Measurements from ENCODE around the gene LIPA. TPM values are rescaled to one million over a fixed set of nuclear protein-coding genes. Genes with fewer than 3 reads are reported as not detected.
A peak's percentile ranks its signal among the peaks of the same experiment; 100 is the strongest.

Gene LIPA
- total and polyA plus RNA-seq, 2 experiments from 2014 or later: 113 to 134 TPM

- in situ Hi-C loops (cut with MboI): no loop called here
- Histone ChIP-seq H3F3A (ENCODE audit: insufficient read depth) (peaks cover 34% of the 10 kb centered on the region), H3K27ac (peak overlapping the region; percentile 75), H3K9me2 (ENCODE audit: insufficient read depth) (no peaks in the 10 kb centered on the region), H3K27me3 (replicated peaks; ENCODE audit: insufficient read depth) (no peaks in the 10 kb centered on the region), H3K79me2 (ENCODE audit: insufficient read depth) (no peaks in the 10 kb centered on the region), H3K4me1 (ENCODE audit: insufficient read depth) (peaks cover 37% of the 10 kb centered on the region), H4K20me1 (ENCODE audit: insufficient read depth) (no peaks in the 10 kb centered on the region), H3K4me2 (ENCODE audit: unreplicated experiment) (peak overlapping the region; percentile 33), H2AFZ (no peak overlapping the region), H3K9me3 (ENCODE audit: low read depth) (no peaks in the 10 kb centered on the region), H3K9ac (no peak overlapping the region), H3K4me3 (no peak overlapping the region), H3K36me3 (ENCODE audit: low read depth) (no peaks in the 10 kb centered on the region)
- 6 to 10% methylated on average over 5 of the region's 5 CpGs for WGBS, 2 experiments (ENCODE audit: low coverage in 1 of 2, low lambda C conversion rate in 2 of 2, missing lambda C conversion rate in 2 of 2)
- peak; percentile 64 for DNase-seq
- TF ChIP-seq EZH2 (IDR thresholded peaks at IDR 0.05; ENCODE audit: insufficient read depth, poor library complexity, severe bottlenecking) (no peak), EZH2phosphoT487 (IDR thresholded peaks at IDR 0.05; ENCODE audit: insufficient read depth, low read depth) (no peak)
Observed at GRCh38 chr10:89262086-89263051, 10.8 kb upstream of the LIPA start.

- Histone ChIP-seq H3K4me1 (ENCODE audit: insufficient read depth) (peaks cover 35% of the 10 kb centered on the region), H2AFZ (0 out of 2 replicates have a peak overlapping the region, but pooled peaks have one; percentile 6), H3K27me3 (replicated peaks; ENCODE audit: insufficient read depth) (no peaks in the 10 kb centered on the region), H3K27ac (no peak overlapping the region), H3F3A (ENCODE audit: insufficient read depth) (peaks cover 34% of the 10 kb centered on the region), H4K20me1 (ENCODE audit: insufficient read depth) (no peaks in the 10 kb centered on the region), H3K36me3 (ENCODE audit: low read depth) (no peaks in the 10 kb centered on the region), H3K79me2 (ENCODE audit: insufficient read depth) (no peaks in the 10 kb centered on the region), H3K9ac (no peak overlapping the region), H3K9me2 (ENCODE audit: insufficient read depth) (no peaks in the 10 kb centered on the region), H3K4me2 (ENCODE audit: unreplicated experiment) (no peak overlapping the region), H3K4me3 (no peak overlapping the region), H3K9me3 (ENCODE audit: low read depth) (no peaks in the 10 kb centered on the region)
- no peak for TF ChIP-seq EZH2 (IDR thresholded peaks at IDR 0.05; ENCODE audit: insufficient read depth, poor library complexity, severe bottlenecking)
- no peak for TF ChIP-seq EZH2phosphoT487 (IDR thresholded peaks at IDR 0.05; ENCODE audit: insufficient read depth, low read depth)
- in situ Hi-C loops (cut with MboI): loop anchor here (5.0 to 10.0 kb wide), 2 partner anchors 113 to 296 kb away; no protein-coding TSS in a partner anchor
- WGBS, 2 experiments (ENCODE audit: low coverage in 1 of 2, low lambda C conversion rate in 2 of 2, missing lambda C conversion rate in 2 of 2): 42 to 50% methylated on average over 1 of the region's 1 CpG
- DNase-seq: no peak
Observed at GRCh38 chr10:89258881-89259280, 7.3 kb upstream of the LIPA start.

GRCh38 chr10:89257581-89257980 lies 6.0 kb upstream of the LIPA start:
- no peak for DNase-seq
- H3K4me1 ChIP-seq (ENCODE audit: insufficient read depth): peaks cover 22% of the 10 kb centered on the region
- TF ChIP-seq EZH2 (IDR thresholded peaks at IDR 0.05; ENCODE audit: insufficient read depth, poor library complexity, severe bottlenecking) (no peak), EZH2phosphoT487 (IDR thresholded peaks at IDR 0.05; ENCODE audit: insufficient read depth, low read depth) (no peak)
- in situ Hi-C loops (cut with MboI): loop anchor here (5.0 to 10.0 kb wide), 2 partner anchors 115 to 297 kb away; no protein-coding TSS in a partner anchor
- H3K27me3 ChIP-seq (replicated peaks; ENCODE audit: insufficient read depth): no peaks in the 10 kb centered on the region
- no peak overlapping the region for H3K27ac ChIP-seq
- H4K20me1 ChIP-seq (ENCODE audit: insufficient read depth): no peaks in the 10 kb centered on the region
- no peaks in the 10 kb centered on the region for H3K36me3 ChIP-seq (ENCODE audit: low read depth)
- H2AFZ ChIP-seq: no peak overlapping the region
- no peaks in the 10 kb centered on the region for H3K9me3 ChIP-seq (ENCODE audit: low read depth)
- H3K4me3 ChIP-seq: no peak overlapping the region
- H3K9ac ChIP-seq: no peak overlapping the region
- WGBS, 2 experiments (ENCODE audit: low coverage in 1 of 2, low lambda C conversion rate in 2 of 2, missing lambda C conversion rate in 2 of 2): 43 to 49% methylated on average over 2 of the region's 2 CpGs
- H3F3A ChIP-seq (ENCODE audit: insufficient read depth): peaks cover 21% of the 10 kb centered on the region
- H3K79me2 ChIP-seq (ENCODE audit: insufficient read depth): no peaks in the 10 kb centered on the region
- H3K9me2 ChIP-seq (ENCODE audit: insufficient read depth): no peaks in the 10 kb centered on the region
- no peak overlapping the region for H3K4me2 ChIP-seq (ENCODE audit: unreplicated experiment)

- no peaks in the 10 kb centered on the region for H3K9me3 ChIP-seq (ENCODE audit: low read depth)
- H3K27ac ChIP-seq: no peak overlapping the region
- H3K4me1 ChIP-seq (ENCODE audit: insufficient read depth): peaks cover 16% of the 10 kb centered on the region
- 28 to 53% methylated on average over 1 of the region's 1 CpG for WGBS, 2 experiments (ENCODE audit: low coverage in 1 of 2, low lambda C conversion rate in 2 of 2, missing lambda C conversion rate in 2 of 2)
- H3K27me3 ChIP-seq (replicated peaks; ENCODE audit: insufficient read depth): no peaks in the 10 kb centered on the region
- H3K9me2 ChIP-seq (ENCODE audit: insufficient read depth): no peaks in the 10 kb centered on the region
- H3K4me3 ChIP-seq: no peak overlapping the region
- H2AFZ ChIP-seq: no peak overlapping the region
- H4K20me1 ChIP-seq (ENCODE audit: insufficient read depth): no peaks in the 10 kb centered on the region
- TF ChIP-seq EZH2phosphoT487 (IDR thresholded peaks at IDR 0.05; ENCODE audit: insufficient read depth, low read depth): no peak
- TF ChIP-seq EZH2 (IDR thresholded peaks at IDR 0.05; ENCODE audit: insufficient read depth, poor library complexity, severe bottlenecking): no peak
- H3K4me2 ChIP-seq (ENCODE audit: unreplicated experiment): no peak overlapping the region
- in situ Hi-C loops (cut with MboI): loop anchor here (5.0 to 10.0 kb wide), 2 partner anchors 115 to 298 kb away; no protein-coding TSS in a partner anchor
- H3K79me2 ChIP-seq (ENCODE audit: insufficient read depth): no peaks in the 10 kb centered on the region
- DNase-seq: no peak
- no peaks in the 10 kb centered on the region for H3K36me3 ChIP-seq (ENCODE audit: low read depth)
- H3F3A ChIP-seq (ENCODE audit: insufficient read depth): peaks cover 15% of the 10 kb centered on the region
- H3K9ac ChIP-seq: no peak overlapping the region
Observed at GRCh38 chr10:89256962-89257361, 5.4 kb upstream of the LIPA start.

Measured in GM23248 (cell line).